Testis (tissue), 3 donors: ENCODE data around the gene ABHD11. TPM values are rescaled to one million over a fixed set of nuclear protein-coding genes. Genes with fewer than 3 reads are reported as not detected.

Experiments
- DNase-seq: peaks from one replicate; pipeline ENCODE4 v3.0.0-alpha.2; 2019
- H3K27ac ChIP-seq, 2 donors: fragments of 200-600 bp; sonication (generic); one replicate each; pipeline ENCODE4 v1.5.1; 2019
- H3K27me3 ChIP-seq: fragments of 200-600 bp; sonication (generic); one replicate; pipeline ENCODE4 v1.5.1; 2019
- H3K36me3 ChIP-seq: fragments of 200-600 bp; sonication (generic); one replicate; pipeline ENCODE4 v1.5.1; 2017; ENCODE audit warnings: low read depth; ENCODE audit errors: missing control alignments
- H3K4me1 ChIP-seq: fragments of 200-600 bp; sonication (generic); one replicate; pipeline ENCODE4 v1.5.1; 2019
- H3K4me3 ChIP-seq, 2 donors: fragments of 200-600 bp; sonication (generic); one replicate each; pipeline ENCODE4 v1.5.1; 2017 to 2019
- H3K9me3 ChIP-seq: fragments of 200-600 bp; sonication (generic); one replicate; pipeline ENCODE4 v1.5.1; 2017
- POLR2A ChIP-seq: fragments of 450-650 bp; IDR thresholded peaks from one replicate; pipeline ENCODE4 v1.6.1; 2017; ENCODE audit warnings: antibody characterized with exemption, mild to moderate bottlenecking, moderate library complexity
- WGBS, 2 donors: methylation state at CpG; one replicate each; pipeline ENCODE4 v1.1.5; 2018; 5-methylcytosine and 5-hydroxymethylcytosine counted together
- intact Hi-C: fragments of 100-400 bp; cut with DNase I; formaldehyde crosslinking; loops from one replicate; pipeline ENCODE4 v1.15.1; 2023; ENCODE audit warnings: low total_unique reads
- polyA plus RNA-seq: library from polyadenylated mRNA; stranded (reverse); fragments of 350-450 nt; fragmentation: Illumina TruSeq; extraction: RNeasy Lipid Tissue Mini Kit (QIAGEN cat#74804); gene quantifications from one replicate; pipeline ENCODE4 v1.2.3, GENCODE V29; 2014; ENCODE audit warnings: low read depth, low replicate concordance; ENCODE audit not compliant: insufficient read depth
- total RNA-seq, 2 donors: library from RNA; depleted of rRNA; stranded (reverse); fragments of >200 nt; gene quantifications; one replicate each; pipeline ENCODE4 v1.2.3, GENCODE V29; 2016
- TF ChIP-seq, protein P1 (sequence below), 3 experiments: fragments of 450-650 bp in 2 of 3; fragments of 200-600 bp in 1 of 3; sonication (generic) in 1 of 3; IDR thresholded peaks; one replicate each; pipeline ENCODE4 v1.5.1; 2016 to 2019; ENCODE audit warnings: antibody characterized with exemption in 3 of 3, mild to moderate bottlenecking in 2 of 3, moderate library complexity in 1 of 3

ABHD11 gene
- total and polyA plus RNA-seq, 3 donors from 2014 or later = 21.6 to 33.1 (median 29.0) TPM

DNA sequence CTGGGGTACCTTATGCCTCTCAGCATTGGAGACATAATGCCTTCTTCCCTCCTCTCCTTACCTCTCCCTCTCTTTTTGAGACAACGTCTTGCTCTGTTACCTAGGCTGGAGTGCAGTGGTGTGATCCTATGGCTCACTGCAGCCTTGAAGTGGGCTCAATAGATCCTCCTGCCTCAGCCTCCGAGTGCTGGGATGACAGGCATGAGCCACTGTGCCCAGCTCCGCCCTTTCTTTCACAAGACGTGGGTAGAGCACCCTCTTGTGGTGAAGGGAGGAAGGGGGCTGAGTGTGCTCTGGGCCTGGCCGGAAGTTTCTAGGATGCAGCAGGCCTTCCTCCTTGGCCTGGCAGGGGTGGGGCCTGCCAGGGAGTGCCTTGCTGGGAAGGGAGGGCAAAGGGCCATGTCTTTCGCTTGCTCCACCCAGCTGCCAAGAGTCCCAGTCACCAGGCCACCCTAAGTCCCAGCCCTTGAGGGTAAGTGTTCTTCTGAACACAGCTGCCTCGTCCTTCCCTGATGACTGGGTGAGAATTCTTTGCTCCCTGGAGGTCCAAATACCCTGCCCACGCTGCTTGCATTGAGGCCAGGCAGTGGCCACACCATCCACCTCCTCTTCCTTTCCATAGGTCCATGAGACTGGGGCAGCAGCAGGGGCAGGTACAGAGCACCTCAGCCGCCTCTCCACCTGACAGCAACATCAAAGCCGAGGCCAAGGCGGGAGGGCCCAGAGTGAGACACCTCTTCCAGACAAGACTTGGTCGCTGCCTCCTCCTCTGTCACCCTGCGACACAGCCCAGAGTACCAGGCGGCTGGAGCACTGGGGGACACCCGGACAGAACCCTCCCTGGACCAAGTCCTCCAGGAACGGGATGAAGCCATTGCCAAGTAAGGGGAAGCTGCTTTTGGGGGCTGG is 3.7 kb downstream of the ABHD11 start:
- TF ChIP-seq POLR2A = no peak
- TF ChIP-seq, protein P1, sequence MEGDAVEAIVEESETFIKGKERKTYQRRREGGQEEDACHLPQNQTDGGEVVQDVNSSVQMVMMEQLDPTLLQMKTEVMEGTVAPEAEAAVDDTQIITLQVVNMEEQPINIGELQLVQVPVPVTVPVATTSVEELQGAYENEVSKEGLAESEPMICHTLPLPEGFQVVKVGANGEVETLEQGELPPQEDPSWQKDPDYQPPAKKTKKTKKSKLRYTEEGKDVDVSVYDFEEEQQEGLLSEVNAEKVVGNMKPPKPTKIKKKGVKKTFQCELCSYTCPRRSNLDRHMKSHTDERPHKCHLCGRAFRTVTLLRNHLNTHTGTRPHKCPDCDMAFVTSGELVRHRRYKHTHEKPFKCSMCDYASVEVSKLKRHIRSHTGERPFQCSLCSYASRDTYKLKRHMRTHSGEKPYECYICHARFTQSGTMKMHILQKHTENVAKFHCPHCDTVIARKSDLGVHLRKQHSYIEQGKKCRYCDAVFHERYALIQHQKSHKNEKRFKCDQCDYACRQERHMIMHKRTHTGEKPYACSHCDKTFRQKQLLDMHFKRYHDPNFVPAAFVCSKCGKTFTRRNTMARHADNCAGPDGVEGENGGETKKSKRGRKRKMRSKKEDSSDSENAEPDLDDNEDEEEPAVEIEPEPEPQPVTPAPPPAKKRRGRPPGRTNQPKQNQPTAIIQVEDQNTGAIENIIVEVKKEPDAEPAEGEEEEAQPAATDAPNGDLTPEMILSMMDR (IDR thresholded peaks at IDR 0.05) = peak; percentile 65 to 71 (median 70)
- WGBS, 2 donors = 66 to 70% methylated on average over 11 to 16 of the region's 16 CpGs
- intact Hi-C loops = no loop called here
- Histone ChIP-seq H3K4me3 (no peak overlapping the region), H3K27me3 (no peaks in the 10 kb centered on the region), H3K9me3 (no peaks in the 10 kb centered on the region), H3K36me3 (no peaks in the 10 kb centered on the region), H3K4me1 (peaks cover 10% of the 10 kb centered on the region), H3K27ac (peak overlapping the region in 1 of 2 donors; percentile 39)
- DNase-seq = peak; percentile 89

DNA sequence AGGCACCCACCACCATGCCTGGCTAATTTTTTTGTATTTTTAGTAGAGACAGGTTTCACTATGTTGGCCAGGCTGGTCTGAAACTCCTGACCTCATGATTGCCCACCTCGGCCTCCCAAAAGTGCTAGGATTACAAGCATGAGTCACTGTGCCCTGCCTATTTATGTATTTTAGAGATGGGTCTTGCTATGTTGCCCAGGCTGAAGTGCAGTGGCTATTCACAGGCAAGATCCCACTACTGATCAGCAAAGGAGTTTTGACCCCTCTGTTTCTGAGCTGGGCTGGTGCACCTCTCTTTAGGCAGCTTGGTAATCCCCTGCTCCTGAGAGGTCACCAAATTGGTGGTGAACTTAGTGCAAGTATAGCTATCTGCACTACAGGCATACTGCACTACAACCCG is 6.2 kb downstream of the ABHD11 start:
- WGBS, 2 donors = 72 to 81% methylated on average over 2 of the region's 2 CpGs
- TF ChIP-seq, protein P1 (IDR thresholded peaks at IDR 0.05) = no peak
- TF ChIP-seq POLR2A = no peak

DNA sequence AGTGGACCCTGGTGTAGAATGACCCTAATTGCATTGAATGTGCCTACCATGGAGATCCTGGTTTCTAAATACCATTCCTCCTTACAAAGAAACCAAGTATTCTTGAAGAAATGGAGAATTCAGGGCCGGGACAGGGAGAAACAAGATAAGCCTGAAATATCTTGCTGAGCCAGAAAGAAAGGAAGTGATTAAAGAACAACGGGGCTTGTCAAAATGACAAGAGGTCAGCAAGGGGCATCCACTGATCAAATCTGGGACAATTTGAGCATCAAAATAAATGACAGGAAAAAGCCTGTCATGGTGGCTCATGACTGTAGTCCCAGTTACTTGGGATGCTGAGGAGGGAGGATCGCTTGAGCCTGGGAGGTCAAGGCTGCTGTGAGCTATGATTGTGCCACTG is 8.1 kb downstream of the ABHD11 start:
- intact Hi-C loops = no loop called here
- 39 to 51% methylated on average over 3 of the region's 3 CpGs for WGBS, 2 donors
- TF ChIP-seq, protein P1 (IDR thresholded peaks at IDR 0.05) = no peak
- no peak for TF ChIP-seq POLR2A

More for the DNA sequence above, 6.2 kb downstream of the ABHD11 start:
- H3K4me1 ChIP-seq = peaks cover 1% of the 10 kb centered on the region
- no peaks in the 10 kb centered on the region for H3K36me3 ChIP-seq
- no peaks in the 10 kb centered on the region for H3K9me3 ChIP-seq
- no peak overlapping the region for H3K27ac ChIP-seq
- H3K4me3 ChIP-seq = no peak overlapping the region
- DNase-seq = no peak
- no peaks in the 10 kb centered on the region for H3K27me3 ChIP-seq
- intact Hi-C loops = no loop called here

DNA sequence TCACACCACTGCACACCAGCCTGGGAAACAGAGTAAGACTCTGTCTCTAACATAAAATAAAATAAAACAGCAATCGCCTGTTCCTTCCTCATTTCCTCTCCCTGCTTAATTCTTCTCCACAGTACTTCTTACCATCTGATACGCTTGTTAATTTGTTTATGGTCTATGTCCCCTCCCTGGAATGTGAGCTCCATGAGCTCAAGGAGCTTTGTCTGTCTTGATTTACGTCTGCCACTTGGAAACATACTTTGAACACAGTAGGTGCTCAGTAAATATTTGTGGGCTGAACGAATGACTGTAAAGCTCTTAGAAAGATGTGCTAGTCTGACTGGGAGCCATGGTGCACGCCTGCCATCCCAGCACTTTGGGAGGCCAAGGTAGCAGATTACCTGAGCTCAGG is 10.1 kb downstream of the ABHD11 start:
- WGBS, 2 donors = 70 to 72% methylated on average over 5 of the region's 5 CpGs
- Histone ChIP-seq H3K4me1 (no peaks in the 10 kb centered on the region), H3K4me3 (no peak overlapping the region), H3K27me3 (no peaks in the 10 kb centered on the region), H3K36me3 (no peaks in the 10 kb centered on the region), H3K9me3 (no peaks in the 10 kb centered on the region), H3K27ac (no peak overlapping the region)
- no peak for TF ChIP-seq POLR2A
- DNase-seq = no peak
- intact Hi-C loops = loop anchor here (5.0 kb wide), 1 partner anchor 121 kb away; no protein-coding TSS in a partner anchor

More for the DNA sequence above, 8.1 kb downstream of the ABHD11 start:
- Histone ChIP-seq H3K27me3 (no peaks in the 10 kb centered on the region), H3K4me3 (no peak overlapping the region), H3K9me3 (no peaks in the 10 kb centered on the region), H3K36me3 (no peaks in the 10 kb centered on the region), H3K4me1 (no peaks in the 10 kb centered on the region), H3K27ac (no peak overlapping the region)
- DNase-seq = no peak

DNA sequence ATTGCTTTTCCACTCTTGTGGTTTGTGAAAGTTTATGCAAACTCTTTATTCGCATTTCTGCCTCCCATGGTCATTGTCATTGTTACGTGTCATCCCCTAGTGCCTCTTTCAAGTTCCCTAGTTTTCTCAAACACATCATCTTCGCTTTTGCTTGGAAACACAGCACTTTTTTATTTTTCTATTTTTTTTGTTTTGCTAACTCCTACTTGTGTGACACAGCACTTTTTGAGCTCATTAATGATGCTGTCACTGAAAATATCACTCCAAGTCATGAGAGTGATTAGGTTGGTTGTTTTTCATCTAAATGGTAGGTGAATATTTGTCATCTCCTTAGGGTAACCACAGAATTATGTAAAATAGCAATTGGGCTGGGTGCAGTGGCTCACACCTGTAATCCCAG is 10.7 kb downstream of the ABHD11 start:
- TF ChIP-seq, protein P1 (IDR thresholded peaks at IDR 0.05) = no peak
- no peak for TF ChIP-seq POLR2A
- Histone ChIP-seq H3K27me3 (no peaks in the 10 kb centered on the region), H3K9me3 (no peaks in the 10 kb centered on the region), H3K36me3 (no peaks in the 10 kb centered on the region), H3K27ac (no peak overlapping the region), H3K4me3 (no peak overlapping the region), H3K4me1 (no peaks in the 10 kb centered on the region)
- intact Hi-C loops = loop anchor here (5.0 kb wide), 1 partner anchor 121 kb away; no protein-coding TSS in a partner anchor
- no peak for DNase-seq
- 83 to 84% methylated on average over 3 of the region's 3 CpGs for WGBS, 2 donors
